Measurements from ENCODE around the gene NUDCD3. TPM values are rescaled to one million over a fixed set of nuclear protein-coding genes. Genes with fewer than 3 reads are reported as not detected.

The NUDCD3 gene
- total and polyA plus RNA-seq, 2 experiments from 2014 or later = 35.7 to 42.7 TPM

GRCh38 chr7:44471436-44471835 is 19.0 kb downstream of the NUDCD3 start:
- Histone ChIP-seq H3K36me3 (ENCODE audit: insufficient read depth) (peaks cover 4% of the 10 kb centered on the region), H3K9me2 (ENCODE audit: insufficient read depth) (no peaks in the 10 kb centered on the region), H3K4me3 (no peak overlapping the region), H3K27me3 (ENCODE audit: insufficient read depth) (no peaks in the 10 kb centered on the region), H2AFZ (no peak overlapping the region), H4K20me1 (replicated peaks; ENCODE audit: insufficient read depth) (peaks cover 34% of the 10 kb centered on the region), H3K4me2 (no peak overlapping the region), H3F3A (replicated peaks; ENCODE audit: low read depth) (no peaks in the 10 kb centered on the region), H3K4me1 (ENCODE audit: insufficient read depth) (no peaks in the 10 kb centered on the region), H3K79me2 (replicated peaks; ENCODE audit: insufficient read depth) (peaks cover 86% of the 10 kb centered on the region), H3K27ac (ENCODE audit: low read depth) (no peak overlapping the region)
- ATAC-seq (no peak), DNase-seq (ENCODE audit: low spot score) (no peak)
- no peaks in the 10 kb centered on the region for H3K4me1 Mint-ChIP-seq
- TF ChIP-seq JUNB (IDR thresholded peaks at IDR 0.05; ENCODE audit: unreplicated experiment) (no peak), POLR2AphosphoS5 (IDR thresholded peaks at IDR 0.05; ENCODE audit: low read depth) (no peak), CREB1 (CRISPR knock-in tag; IDR thresholded peaks at IDR 0.05; ENCODE audit: low read depth) (no peak), ZNF114 (CRISPR knock-in tag; IDR thresholded peaks at IDR 0.05) (no peak), REST (IDR thresholded peaks at IDR 0.05; ENCODE audit: unreplicated experiment) (no peak), NANOG (IDR thresholded peaks at IDR 0.05; ENCODE audit: borderline replicate concordance) (no peak), EZH2 (IDR thresholded peaks at IDR 0.05; ENCODE audit: low read depth, unreplicated experiment) (no peak), EZH2phosphoT487 (IDR thresholded peaks at IDR 0.05; ENCODE audit: unreplicated experiment) (no peak)
- TF ChIP-seq, protein P1, sequence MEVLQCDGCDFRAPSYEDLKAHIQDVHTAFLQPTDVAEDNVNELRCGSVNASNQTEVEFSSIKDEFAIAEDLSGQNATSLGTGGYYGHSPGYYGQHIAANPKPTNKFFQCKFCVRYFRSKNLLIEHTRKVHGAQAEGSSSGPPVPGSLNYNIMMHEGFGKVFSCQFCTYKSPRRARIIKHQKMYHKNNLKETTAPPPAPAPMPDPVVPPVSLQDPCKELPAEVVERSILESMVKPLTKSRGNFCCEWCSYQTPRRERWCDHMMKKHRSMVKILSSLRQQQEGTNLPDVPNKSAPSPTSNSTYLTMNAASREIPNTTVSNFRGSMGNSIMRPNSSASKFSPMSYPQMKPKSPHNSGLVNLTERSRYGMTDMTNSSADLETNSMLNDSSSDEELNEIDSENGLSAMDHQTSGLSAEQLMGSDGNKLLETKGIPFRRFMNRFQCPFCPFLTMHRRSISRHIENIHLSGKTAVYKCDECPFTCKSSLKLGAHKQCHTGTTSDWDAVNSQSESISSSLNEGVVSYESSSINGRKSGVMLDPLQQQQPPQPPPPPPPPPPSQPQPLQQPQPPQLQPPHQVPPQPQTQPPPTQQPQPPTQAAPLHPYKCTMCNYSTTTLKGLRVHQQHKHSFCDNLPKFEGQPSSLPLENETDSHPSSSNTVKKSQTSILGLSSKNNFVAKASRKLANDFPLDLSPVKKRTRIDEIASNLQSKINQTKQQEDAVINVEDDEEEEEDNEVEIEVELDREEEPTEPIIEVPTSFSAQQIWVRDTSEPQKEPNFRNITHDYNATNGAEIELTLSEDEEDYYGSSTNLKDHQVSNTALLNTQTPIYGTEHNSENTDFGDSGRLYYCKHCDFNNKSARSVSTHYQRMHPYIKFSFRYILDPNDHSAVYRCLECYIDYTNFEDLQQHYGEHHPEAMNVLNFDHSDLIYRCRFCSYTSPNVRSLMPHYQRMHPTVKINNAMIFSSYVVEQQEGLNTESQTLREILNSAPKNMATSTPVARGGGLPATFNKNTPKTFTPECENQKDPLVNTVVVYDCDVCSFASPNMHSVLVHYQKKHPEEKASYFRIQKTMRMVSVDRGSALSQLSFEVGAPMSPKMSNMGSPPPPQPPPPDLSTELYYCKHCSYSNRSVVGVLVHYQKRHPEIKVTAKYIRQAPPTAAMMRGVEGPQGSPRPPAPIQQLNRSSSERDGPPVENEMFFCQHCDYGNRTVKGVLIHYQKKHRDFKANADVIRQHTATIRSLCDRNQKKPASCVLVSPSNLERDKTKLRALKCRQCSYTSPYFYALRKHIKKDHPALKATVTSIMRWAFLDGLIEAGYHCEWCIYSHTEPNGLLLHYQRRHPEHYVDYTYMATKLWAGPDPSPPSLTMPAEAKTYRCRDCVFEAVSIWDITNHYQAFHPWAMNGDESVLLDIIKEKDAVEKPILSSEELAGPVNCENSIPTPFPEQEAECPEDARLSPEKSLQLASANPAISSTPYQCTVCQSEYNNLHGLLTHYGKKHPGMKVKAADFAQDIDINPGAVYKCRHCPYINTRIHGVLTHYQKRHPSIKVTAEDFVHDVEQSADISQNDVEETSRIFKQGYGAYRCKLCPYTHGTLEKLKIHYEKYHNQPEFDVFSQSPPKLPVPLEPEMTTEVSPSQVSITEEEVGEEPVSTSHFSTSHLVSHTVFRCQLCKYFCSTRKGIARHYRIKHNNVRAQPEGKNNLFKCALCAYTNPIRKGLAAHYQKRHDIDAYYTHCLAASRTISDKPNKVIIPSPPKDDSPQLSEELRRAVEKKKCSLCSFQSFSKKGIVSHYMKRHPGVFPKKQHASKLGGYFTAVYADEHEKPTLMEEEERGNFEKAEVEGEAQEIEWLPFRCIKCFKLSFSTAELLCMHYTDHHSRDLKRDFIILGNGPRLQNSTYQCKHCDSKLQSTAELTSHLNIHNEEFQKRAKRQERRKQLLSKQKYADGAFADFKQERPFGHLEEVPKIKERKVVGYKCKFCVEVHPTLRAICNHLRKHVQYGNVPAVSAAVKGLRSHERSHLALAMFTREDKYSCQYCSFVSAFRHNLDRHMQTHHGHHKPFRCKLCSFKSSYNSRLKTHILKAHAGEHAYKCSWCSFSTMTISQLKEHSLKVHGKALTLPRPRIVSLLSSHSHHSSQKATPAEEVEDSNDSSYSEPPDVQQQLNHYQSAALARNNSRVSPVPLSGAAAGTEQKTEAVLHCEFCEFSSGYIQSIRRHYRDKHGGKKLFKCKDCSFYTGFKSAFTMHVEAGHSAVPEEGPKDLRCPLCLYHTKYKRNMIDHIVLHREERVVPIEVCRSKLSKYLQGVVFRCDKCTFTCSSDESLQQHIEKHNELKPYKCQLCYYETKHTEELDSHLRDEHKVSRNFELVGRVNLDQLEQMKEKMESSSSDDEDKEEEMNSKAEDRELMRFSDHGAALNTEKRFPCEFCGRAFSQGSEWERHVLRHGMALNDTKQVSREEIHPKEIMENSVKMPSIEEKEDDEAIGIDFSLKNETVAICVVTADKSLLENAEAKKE (CRISPR knock-in tag; IDR thresholded peaks at IDR 0.05) = no peak
- TF ChIP-seq, protein P2, sequence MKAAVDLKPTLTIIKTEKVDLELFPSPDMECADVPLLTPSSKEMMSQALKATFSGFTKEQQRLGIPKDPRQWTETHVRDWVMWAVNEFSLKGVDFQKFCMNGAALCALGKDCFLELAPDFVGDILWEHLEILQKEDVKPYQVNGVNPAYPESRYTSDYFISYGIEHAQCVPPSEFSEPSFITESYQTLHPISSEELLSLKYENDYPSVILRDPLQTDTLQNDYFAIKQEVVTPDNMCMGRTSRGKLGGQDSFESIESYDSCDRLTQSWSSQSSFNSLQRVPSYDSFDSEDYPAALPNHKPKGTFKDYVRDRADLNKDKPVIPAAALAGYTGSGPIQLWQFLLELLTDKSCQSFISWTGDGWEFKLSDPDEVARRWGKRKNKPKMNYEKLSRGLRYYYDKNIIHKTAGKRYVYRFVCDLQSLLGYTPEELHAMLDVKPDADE (IDR thresholded peaks at IDR 0.05) = no peak
- TF ChIP-seq, protein P3, sequence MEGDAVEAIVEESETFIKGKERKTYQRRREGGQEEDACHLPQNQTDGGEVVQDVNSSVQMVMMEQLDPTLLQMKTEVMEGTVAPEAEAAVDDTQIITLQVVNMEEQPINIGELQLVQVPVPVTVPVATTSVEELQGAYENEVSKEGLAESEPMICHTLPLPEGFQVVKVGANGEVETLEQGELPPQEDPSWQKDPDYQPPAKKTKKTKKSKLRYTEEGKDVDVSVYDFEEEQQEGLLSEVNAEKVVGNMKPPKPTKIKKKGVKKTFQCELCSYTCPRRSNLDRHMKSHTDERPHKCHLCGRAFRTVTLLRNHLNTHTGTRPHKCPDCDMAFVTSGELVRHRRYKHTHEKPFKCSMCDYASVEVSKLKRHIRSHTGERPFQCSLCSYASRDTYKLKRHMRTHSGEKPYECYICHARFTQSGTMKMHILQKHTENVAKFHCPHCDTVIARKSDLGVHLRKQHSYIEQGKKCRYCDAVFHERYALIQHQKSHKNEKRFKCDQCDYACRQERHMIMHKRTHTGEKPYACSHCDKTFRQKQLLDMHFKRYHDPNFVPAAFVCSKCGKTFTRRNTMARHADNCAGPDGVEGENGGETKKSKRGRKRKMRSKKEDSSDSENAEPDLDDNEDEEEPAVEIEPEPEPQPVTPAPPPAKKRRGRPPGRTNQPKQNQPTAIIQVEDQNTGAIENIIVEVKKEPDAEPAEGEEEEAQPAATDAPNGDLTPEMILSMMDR (conservative IDR thresholded peaks at IDR 0.05; ENCODE audit: low read depth in 2 of 2) = no peak
- no peaks in the 10 kb centered on the region for H3K27me3 Mint-ChIP-seq (ENCODE audit: insufficient read depth, low read depth, poor library complexity)
- H3K36me3 Mint-ChIP-seq (ENCODE audit: low read depth) = peaks cover 32% of the 10 kb centered on the region
- H3K9me3 Mint-ChIP-seq = no peaks in the 10 kb centered on the region
- H3K27ac Mint-ChIP-seq = no peak overlapping the region
- no peak overlapping the region for H3K4me3 Mint-ChIP-seq
